Stomach (tissue), 4 donors: Measurements from ENCODE around the gene STK32C.

Experiments used
- CTCF ChIP-seq, 7 experiments: fragments of 450-650 bp in 4 of 7; fragments of 200-600 bp in 3 of 7; sonication (generic) in 3 of 7; IDR thresholded peaks; one replicate each; pipeline ENCODE4 v1.5.1; 2016 to 2019; ENCODE audit warnings: antibody characterized with exemption in 7 of 7, control low read depth in 2 of 7, mild to moderate bottlenecking in 1 of 7
- POLR2A ChIP-seq, 4 donors: fragments of 450-650 bp; IDR thresholded peaks; one replicate each; pipeline ENCODE4 v1.6.1; 2016; ENCODE audit warnings: antibody characterized with exemption in 4 of 4, control low read depth in 2 of 4, mild to moderate bottlenecking in 1 of 4, moderate library complexity in 1 of 4
- POLR2AphosphoS5 ChIP-seq, 3 donors: sonication (generic); formaldehyde crosslinking; IDR thresholded peaks; one replicate each; pipeline ENCODE4 v1.6.1; 2016; ENCODE audit warnings: antibody characterized with exemption in 3 of 3

GRCh38 chr10:132228616-132229015 lies 79.1 kb downstream of the STK32C start:
- TF ChIP-seq CTCF (IDR thresholded peaks at IDR 0.05) (no peak), POLR2A (IDR thresholded peaks at IDR 0.05) (no peak), POLR2AphosphoS5 (IDR thresholded peaks at IDR 0.05) (no peak)
